ENCODE data around the gene OSTC. TPM values are rescaled to one million over a fixed set of nuclear protein-coding genes. Genes with fewer than 3 reads are reported as not detected.

Gene OSTC
- total and polyA plus RNA-seq, 9 of the 15 experiments (the other 6 are each of a cell fraction or from before 2014, with no cell fraction given): 112 to 966 (median 235) TPM

DNA sequence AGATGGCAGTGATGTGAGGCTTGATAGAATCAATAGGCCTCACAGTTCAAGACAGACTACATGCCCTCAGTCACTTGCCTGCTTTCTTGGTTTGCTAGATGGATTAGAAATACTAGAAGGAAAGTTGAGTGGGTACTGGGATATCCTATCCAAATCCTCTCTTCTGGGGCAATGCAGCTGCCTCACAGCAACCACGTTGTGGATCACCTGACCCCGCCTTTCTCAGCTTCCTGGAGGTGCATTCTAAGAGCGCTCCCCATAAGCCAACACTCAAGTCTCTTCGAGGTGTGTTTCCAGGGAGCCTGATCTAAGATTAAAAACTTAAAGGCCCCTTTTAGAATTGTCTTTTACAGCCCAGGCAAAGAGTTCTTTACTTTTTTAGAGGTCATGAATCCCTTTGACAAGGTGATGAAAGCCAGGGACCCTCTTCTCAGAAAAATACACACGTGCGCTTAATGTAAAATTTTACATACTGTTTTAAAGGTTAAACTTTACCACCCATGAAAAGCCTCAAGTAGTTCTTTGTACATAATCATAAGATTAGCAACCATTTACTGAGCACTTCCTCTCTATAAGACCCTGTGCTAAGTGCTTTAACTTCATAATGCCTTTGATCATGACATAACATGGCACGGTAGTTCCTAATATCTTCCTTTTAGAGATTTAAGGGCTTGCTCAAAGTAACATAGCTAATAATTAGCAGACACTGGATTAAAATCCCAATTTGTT lies 30.9 kb upstream of the OSTC start:
- in situ Hi-C loops (cut with MboI): no loop called here
- ChIA-PET POLR2A (interaction anchor here (0.6 to 1.4 kb wide), 11 partner anchors 8 to 260 kb away, joined by 3 to 10 read pairs (median 4); partner anchors contain the start of gene OSTC), CTCF (ENCODE audit: low intra/inter-chr PET ratio) (no interaction called here)
- FAIRE-seq (peak; percentile 55), DNase-seq (ENCODE audit: extremely low read depth in 1 of 4, low spot score in 3 of 4) (peak; percentile 43 to 68 (median 46)), ATAC-seq (peak; percentile 54)
- Histone ChIP-seq H3K27me3 (ENCODE audit: control insufficient read depth in 2 of 2, insufficient read depth in 2 of 2, low read length in 2 of 2) (no peaks in the 10 kb centered on the region), H4K20me1 (replicated peaks; ENCODE audit: control insufficient read depth, insufficient read depth, low read length) (peaks cover 24% of the 10 kb centered on the region), H3K4me1 (replicated peaks in 1 of 2; ENCODE audit: control insufficient read depth in 2 of 2, insufficient read depth in 2 of 2, low read length in 2 of 2) (peaks cover 13 to 28% of the 10 kb centered on the region in 2 experiments; a peak in 4 of 5 replicates), H3K79me2 (ENCODE audit: control insufficient read depth, insufficient read depth, low read length) (peaks cover 54% of the 10 kb centered on the region), H3K27ac (ENCODE audit: extremely low read depth, low read depth, low read length) (peak overlapping the region; percentile 77), H3K4me3 (peak overlapping the region; percentile 82), H3K9ac (ENCODE audit: insufficient read depth in 1 of 2, low read depth in 2 of 2, low read length in 2 of 2) (peak overlapping the region in 1 of 2 experiments; percentile 74; a peak in 3 of 4 replicates), H3K9me1 (ENCODE audit: control insufficient read depth, insufficient read depth, low read length) (no peaks in the 10 kb centered on the region), H3K9me3 (replicated peaks; ENCODE audit: control insufficient read depth, insufficient read depth, low read depth, low read length) (no peaks in the 10 kb centered on the region), H2AFZ (ENCODE audit: low read depth, low read length) (peak overlapping the region; percentile 94), H3K4me2 (ENCODE audit: insufficient read depth, low read length) (peak overlapping the region; percentile 96), H3K36me3 (ENCODE audit: control insufficient read depth, insufficient read depth, low read length) (peaks cover 40% of the 10 kb centered on the region)
- TSS peak; percentile 88 for BruUV-seq (replicated peaks)
- 24% methylated on average over 7 of the region's 7 CpGs for WGBS (ENCODE audit: insufficient coverage, low coverage, missing lambda C conversion rate)
- intact Hi-C loops (cut with micrococcal nuclease): no loop called here
- TF ChIP-seq HNRNPH1 (optimal IDR thresholded peaks at IDR 0.05; ENCODE audit: low read depth, low read length) (no peak), RFX1 (IDR thresholded peaks at IDR 0.05) (no peak), CBX1 (IDR thresholded peaks at IDR 0.05; ENCODE audit: low read depth) (no peak), PHF8 (IDR thresholded peaks at IDR 0.05; ENCODE audit: borderline replicate concordance, low read length) (no peak), NCOA6 (IDR thresholded peaks at IDR 0.05) (no peak), FUS (optimal IDR thresholded peaks at IDR 0.05; ENCODE audit: low read depth, low read length) (no peak), SPI1 (IDR thresholded peaks at IDR 0.05; ENCODE audit: borderline replicate concordance, low read depth, low read length) (peak; percentile 69; the same call in 1 of the 2 replicates), MEF2D (tag; conservative IDR thresholded peaks at IDR 0.05; ENCODE audit: low read depth) (no peak), MEIS2 (IDR thresholded peaks at IDR 0.05; ENCODE audit: partially characterized antibody) (peak; percentile 9), RBM39 (optimal IDR thresholded peaks at IDR 0.05; ENCODE audit: low read depth, low read length) (no peak), HDGF (IDR thresholded peaks at IDR 0.05) (no peak), ARID1B (IDR thresholded peaks at IDR 0.05) (no peak), ETV5 (CRISPR knock-in tag; IDR thresholded peaks at IDR 0.05; ENCODE audit: low read depth) (no peak)
- TF ChIP-seq, protein P1, sequence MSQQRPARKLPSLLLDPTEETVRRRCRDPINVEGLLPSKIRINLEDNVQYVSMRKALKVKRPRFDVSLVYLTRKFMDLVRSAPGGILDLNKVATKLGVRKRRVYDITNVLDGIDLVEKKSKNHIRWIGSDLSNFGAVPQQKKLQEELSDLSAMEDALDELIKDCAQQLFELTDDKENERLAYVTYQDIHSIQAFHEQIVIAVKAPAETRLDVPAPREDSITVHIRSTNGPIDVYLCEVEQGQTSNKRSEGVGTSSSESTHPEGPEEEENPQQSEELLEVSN (IDR thresholded peaks at IDR 0.05; ENCODE audit: borderline replicate concordance in 1 of 2, extremely low read depth in 1 of 2, insufficient read depth in 1 of 2, insufficient read length in 1 of 2, low read depth in 1 of 2, low read length in 1 of 2, poor library complexity in 1 of 2, severe bottlenecking in 1 of 2): peak; percentile 72 to 74
- TF ChIP-seq, protein P2, sequence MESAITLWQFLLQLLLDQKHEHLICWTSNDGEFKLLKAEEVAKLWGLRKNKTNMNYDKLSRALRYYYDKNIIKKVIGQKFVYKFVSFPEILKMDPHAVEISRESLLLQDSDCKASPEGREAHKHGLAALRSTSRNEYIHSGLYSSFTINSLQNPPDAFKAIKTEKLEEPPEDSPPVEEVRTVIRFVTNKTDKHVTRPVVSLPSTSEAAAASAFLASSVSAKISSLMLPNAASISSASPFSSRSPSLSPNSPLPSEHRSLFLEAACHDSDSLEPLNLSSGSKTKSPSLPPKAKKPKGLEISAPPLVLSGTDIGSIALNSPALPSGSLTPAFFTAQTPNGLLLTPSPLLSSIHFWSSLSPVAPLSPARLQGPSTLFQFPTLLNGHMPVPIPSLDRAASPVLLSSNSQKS (CRISPR knock-in tag; IDR thresholded peaks at IDR 0.05): no peak
- TF ChIP-seq, protein P3, sequence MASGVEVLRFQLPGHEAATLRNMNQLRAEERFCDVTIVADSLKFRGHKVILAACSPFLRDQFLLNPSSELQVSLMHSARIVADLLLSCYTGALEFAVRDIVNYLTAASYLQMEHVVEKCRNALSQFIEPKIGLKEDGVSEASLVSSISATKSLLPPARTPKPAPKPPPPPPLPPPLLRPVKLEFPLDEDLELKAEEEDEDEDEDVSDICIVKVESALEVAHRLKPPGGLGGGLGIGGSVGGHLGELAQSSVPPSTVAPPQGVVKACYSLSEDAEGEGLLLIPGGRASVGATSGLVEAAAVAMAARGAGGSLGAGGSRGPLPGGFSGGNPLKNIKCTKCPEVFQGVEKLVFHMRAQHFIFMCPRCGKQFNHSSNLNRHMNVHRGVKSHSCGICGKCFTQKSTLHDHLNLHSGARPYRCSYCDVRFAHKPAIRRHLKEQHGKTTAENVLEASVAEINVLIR (CRISPR knock-in tag; IDR thresholded peaks at IDR 0.05): no peak
- TF ChIP-seq, protein P4, sequence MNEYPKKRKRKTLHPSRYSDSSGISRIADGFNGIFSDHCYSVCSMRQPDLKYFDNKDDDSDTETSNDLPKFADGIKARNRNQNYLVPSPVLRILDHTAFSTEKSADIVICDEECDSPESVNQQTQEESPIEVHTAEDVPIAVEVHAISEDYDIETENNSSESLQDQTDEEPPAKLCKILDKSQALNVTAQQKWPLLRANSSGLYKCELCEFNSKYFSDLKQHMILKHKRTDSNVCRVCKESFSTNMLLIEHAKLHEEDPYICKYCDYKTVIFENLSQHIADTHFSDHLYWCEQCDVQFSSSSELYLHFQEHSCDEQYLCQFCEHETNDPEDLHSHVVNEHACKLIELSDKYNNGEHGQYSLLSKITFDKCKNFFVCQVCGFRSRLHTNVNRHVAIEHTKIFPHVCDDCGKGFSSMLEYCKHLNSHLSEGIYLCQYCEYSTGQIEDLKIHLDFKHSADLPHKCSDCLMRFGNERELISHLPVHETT (CRISPR knock-in tag; conservative IDR thresholded peaks at IDR 0.05 in 1 of 2, IDR thresholded peaks at IDR 0.05 in 1 of 2): peak in 1 of 2 experiments; percentile 22; a peak in 1 of 4 replicates
